ENCODE results near the gene MBTD1. TPM values are rescaled to one million over a fixed set of nuclear protein-coding genes. Genes with fewer than 3 reads are reported as not detected.
"Not testable (repeated sequence)": the region's sequence is repeated elsewhere in the genome, so short reads cannot be mapped to it uniquely, and the experiment has no call there.

The MBTD1 gene
- total RNA-seq, 4 donors from 2014 or later = 4.6 to 9.8 (median 7.6) TPM

GRCh38 chr17:51228161-51228560 lies 31.7 kb downstream of the MBTD1 start:
- intact Hi-C loops (cut with DNase I; ENCODE audit: low total_unique reads) = no loop called here
- Histone ChIP-seq H3K27me3 (no peaks in the 10 kb centered on the region), H3K4me3 (no peak overlapping the region), H3K27ac (no peak overlapping the region), H3K36me3 (peaks cover 0 to 14% of the 10 kb centered on the region in 2 donors), H3K9me3 (no peaks in the 10 kb centered on the region), H3K4me1 (no peaks in the 10 kb centered on the region)
- DNase-seq (no peak), ATAC-seq (no peak)
- in situ Hi-C loops (cut with MboI; ENCODE audit: low sequenced_read_pairs in 4 of 4) = no loop called here
- no peak for TF ChIP-seq POLR2A (IDR thresholded peaks at IDR 0.05)
- TF ChIP-seq CTCF (IDR thresholded peaks at IDR 0.05 in 4 of 5, conservative IDR thresholded peaks at IDR 0.05 in 1 of 5) = no peak

GRCh38 chr17:51225523-51225922 lies 34.3 kb downstream of the MBTD1 start:
- peaks cover 0 to 24% of the 10 kb centered on the region in 2 donors for H3K36me3 ChIP-seq
- DNase-seq; H3K27me3 ChIP-seq; in situ Hi-C loops (cut with MboI; ENCODE audit: low sequenced_read_pairs in 4 of 4); H3K9me3 ChIP-seq; intact Hi-C loops (cut with DNase I; ENCODE audit: low total_unique reads); ATAC-seq; H3K27ac ChIP-seq; H3K4me1 ChIP-seq; H3K4me3 ChIP-seq: not testable (repeated sequence)

GRCh38 chr17:51224402-51225262 lies 35.2 kb downstream of the MBTD1 start:
- Histone ChIP-seq H3K4me1 (no peaks in the 10 kb centered on the region), H3K4me3 (no peak overlapping the region), H3K27me3 (no peaks in the 10 kb centered on the region), H3K36me3 (peaks cover 0 to 33% of the 10 kb centered on the region in 2 donors), H3K27ac (no peak overlapping the region), H3K9me3 (no peaks in the 10 kb centered on the region)
- in situ Hi-C loops (cut with MboI; ENCODE audit: low sequenced_read_pairs in 4 of 4) (no loop called here), intact Hi-C loops (cut with DNase I; ENCODE audit: low total_unique reads) (no loop called here)
- DNase-seq = no peak
- TF ChIP-seq CTCF (IDR thresholded peaks at IDR 0.05 in 4 of 5, conservative IDR thresholded peaks at IDR 0.05 in 1 of 5) = no peak
- TF ChIP-seq POLR2A (IDR thresholded peaks at IDR 0.05) = no peak
- no peak for ATAC-seq

- peaks cover 0 to 65% of the 10 kb centered on the region in 2 donors for H3K36me3 ChIP-seq
- in situ Hi-C loops (cut with MboI; ENCODE audit: low sequenced_read_pairs in 4 of 4) = no loop called here
Observed at GRCh38 chr17:51221322-51221721, 38.5 kb downstream of the MBTD1 start.

More at GRCh38 chr17:51221322-51221721, 38.5 kb downstream of the MBTD1 start:
- Histone ChIP-seq H3K9me3 (no peaks in the 10 kb centered on the region), H3K4me1 (no peaks in the 10 kb centered on the region), H3K4me3 (no peak overlapping the region), H3K27ac (no peak overlapping the region), H3K27me3 (no peaks in the 10 kb centered on the region)
- TF ChIP-seq POLR2A (IDR thresholded peaks at IDR 0.05) = no peak
- TF ChIP-seq CTCF (IDR thresholded peaks at IDR 0.05 in 4 of 5, conservative IDR thresholded peaks at IDR 0.05 in 1 of 5) = no peak
- intact Hi-C loops (cut with DNase I; ENCODE audit: low total_unique reads) = no loop called here
- ATAC-seq (no peak), DNase-seq (no peak)

Measured in gastrocnemius medialis (tissue), 4 donors.